Daoy (cell line): ENCODE data around the gene DCN. TPM values are rescaled to one million over a fixed set of nuclear protein-coding genes. Genes with fewer than 3 reads are reported as not detected.
A peak's percentile ranks its signal among the peaks of the same experiment; 100 is the strongest.

Source experiments
- DNase-seq: peaks from one replicate; pipeline ENCODE4 v3.0.0-alpha.2; 2015; ENCODE audit warnings: low read depth
- total RNA-seq: library from RNA; depleted of rRNA; stranded (reverse); fragments of >200 nt; shearing (Covaris generic); gene quantifications from 2 replicates; pipeline ENCODE4 v1.2.3, GENCODE V29; 2014

DCN gene
- total RNA-seq, 1 experiment from 2014 or later = 0.06 TPM

GRCh38 chr12:91186156-91186555 lies 3.5 kb upstream of the DCN start:
- no peak for DNase-seq

- no peak for DNase-seq
These were observed 2.8 kb upstream of the DCN start for GRCh38 chr12:91185421-91185820.

DNA sequence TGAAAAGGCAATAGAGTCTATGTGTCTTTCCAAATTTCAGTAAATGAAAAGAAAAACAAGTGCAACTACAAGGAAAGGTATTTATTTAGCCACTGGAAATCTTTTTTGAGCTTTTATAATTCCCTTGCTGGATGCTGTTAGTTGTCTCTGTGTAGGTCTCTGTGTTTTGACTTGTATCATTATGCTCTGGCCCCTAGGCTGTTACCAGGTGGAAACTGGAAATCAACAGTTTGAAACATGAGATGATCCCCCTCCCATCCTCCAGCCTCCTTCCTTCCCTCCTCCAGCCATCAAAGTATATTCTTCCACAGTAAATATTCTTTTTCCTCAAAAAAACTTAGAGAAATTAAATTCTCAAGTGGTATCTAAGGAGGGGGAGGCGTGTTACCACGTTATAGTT lies 934 bp upstream of the DCN start:
- DNase-seq = no peak

- DNase-seq = no peak
These were observed 1.8 kb downstream of the DCN start for GRCh38 chr12:91180582-91181395.

GRCh38 chr12:91179966-91180561 lies 2.6 kb downstream of the DCN start:
- no peak for DNase-seq

GRCh38 chr12:91179315-91179714 lies 3.3 kb downstream of the DCN start:
- DNase-seq = no peak

GRCh38 chr12:91178781-91179180 lies 3.8 kb downstream of the DCN start:
- DNase-seq = no peak

DNA sequence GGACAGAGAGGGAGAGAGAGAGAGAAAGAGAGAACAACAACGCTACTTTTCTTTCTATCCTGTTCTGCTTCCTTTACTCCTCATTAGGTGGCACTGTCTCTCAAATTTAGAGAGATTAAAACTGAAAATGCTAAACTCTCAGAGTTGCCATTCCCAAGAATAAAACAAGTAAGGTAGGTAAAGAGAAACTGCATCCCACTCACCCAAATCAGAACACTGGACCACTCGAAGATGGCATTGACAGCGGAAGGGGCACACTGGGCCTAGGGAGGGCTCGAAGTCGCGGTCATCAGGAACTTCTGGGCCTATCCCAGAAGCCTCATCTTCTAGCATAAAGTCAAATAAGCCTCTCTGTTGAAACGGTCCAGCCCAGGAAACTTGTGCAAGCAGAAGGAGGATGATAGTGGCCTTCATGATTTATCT lies 4.5 kb downstream of the DCN start:
- DNase-seq = no peak

GRCh38 chr12:91177381-91177780 lies 5.2 kb downstream of the DCN start:
- DNase-seq = no peak

DNA sequence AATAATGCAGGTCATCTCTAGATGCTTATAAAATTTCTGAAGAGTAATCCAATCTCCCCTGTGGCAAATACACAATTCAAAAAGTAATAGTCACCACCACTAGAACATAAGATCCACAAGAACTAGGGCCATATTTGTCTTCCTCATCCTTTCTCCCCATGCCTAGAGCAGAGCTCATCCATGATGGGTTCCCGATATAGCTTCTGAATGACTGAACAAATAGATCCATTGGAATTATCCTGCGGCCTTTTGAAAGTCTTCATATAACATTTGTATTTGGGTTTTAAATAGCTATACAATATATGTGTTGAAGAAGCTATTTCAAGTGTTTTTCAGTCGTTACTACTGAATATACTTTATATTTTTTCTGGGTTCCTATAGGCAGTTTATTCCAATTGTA lies 5.7 kb downstream of the DCN start:
- DNase-seq = no peak

- no peak for DNase-seq
These were observed 6.3 kb downstream of the DCN start for GRCh38 chr12:91176358-91176757.

DNA sequence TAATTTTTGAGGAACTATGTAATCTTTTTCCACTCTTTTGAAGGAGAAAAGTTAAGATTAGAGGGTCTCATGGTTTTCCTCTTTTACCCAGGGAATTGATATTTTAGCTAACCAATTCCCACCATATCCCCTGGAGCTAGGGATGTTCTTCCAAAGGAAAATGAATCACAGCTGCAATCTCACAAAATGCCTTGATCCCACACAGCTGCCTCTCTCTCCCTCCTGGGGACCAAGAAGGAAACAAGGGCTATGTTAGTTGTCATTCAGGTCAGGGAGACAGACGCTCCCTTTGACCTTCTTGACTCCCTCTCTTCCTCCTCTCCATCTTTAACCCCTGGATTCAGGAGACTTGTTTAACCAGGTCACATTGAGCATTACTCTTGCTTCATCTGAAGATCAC lies 9.5 kb downstream of the DCN start:
- DNase-seq = no peak

- no peak for DNase-seq
These were observed 10.5 kb downstream of the DCN start for GRCh38 chr12:91172096-91172495.

- no peak for DNase-seq
These were observed 11.1 kb downstream of the DCN start for GRCh38 chr12:91171476-91171875.

GRCh38 chr12:91163116-91163515 lies 19.5 kb downstream of the DCN start:
- DNase-seq = no peak

DNA sequence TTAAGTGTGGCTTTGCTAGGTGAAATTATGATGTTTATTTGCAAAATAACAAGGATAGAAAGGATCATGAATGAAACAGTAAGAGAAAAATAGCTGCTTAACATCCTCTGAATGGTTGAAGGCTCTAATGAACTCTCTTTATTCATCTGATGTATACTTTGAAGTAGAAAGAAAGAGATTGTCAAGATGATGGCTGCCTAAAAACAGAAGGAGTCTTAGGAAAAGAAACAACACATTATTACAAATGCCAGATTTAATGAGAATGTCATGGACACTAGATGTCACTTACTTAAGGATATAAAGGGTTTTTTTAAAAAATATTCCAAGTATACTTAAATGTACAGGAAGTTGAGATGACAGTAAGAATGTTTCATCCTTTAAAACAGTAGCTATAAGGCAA lies 21.6 kb downstream of the DCN start:
- DNase-seq = no peak

DNA sequence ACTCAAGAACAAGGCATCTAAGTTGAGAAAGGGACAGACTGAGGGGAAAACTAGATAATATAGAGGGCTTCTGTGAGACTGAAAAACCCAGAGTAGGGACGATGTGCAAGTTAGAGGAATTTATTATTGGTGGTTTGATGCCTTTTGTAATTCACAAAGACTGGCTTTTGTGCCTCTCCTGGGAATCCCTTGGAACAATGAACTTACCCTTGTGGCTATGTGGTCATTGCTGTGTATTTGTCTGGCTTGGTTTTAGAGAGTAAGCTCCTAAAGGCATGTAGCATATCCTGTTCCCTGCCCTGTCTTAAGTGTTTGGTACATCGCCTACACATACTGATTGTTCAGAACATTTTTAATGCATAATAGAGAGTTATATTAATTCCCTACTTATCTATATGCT lies 26.6 kb downstream of the DCN start:
- no peak for DNase-seq

GRCh38 chr12:91154131-91154530 lies 28.5 kb downstream of the DCN start:
- DNase-seq = no peak

- DNase-seq = no peak
These were observed 38.6 kb downstream of the DCN start for GRCh38 chr12:91144053-91144452.

DNA sequence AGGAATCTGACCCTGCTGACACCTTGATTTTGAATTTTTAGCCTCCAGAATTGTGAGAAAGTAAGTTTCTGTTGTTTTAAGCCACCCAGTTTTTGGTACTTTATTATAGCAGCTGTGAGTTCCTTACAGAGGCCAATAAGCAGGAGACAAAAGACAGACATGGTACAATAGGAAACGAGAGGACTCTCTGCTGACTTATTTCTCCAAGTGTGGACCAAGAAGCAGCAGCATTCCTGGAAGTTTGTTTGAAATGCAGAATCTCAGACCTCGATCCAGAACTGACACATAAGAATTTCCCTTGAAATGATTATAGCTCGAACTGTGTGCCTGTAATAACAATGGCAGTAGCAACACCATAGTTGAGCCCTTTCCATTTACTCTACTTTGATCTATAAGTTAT lies 39.4 kb downstream of the DCN start:
- DNase-seq = no peak

- DNase-seq = no peak
These were observed 40.4 kb downstream of the DCN start for GRCh38 chr12:91142221-91142631.

- peak; percentile 37 for DNase-seq
These were observed 42.3 kb downstream of the DCN start for GRCh38 chr12:91140026-91140931.

DNA sequence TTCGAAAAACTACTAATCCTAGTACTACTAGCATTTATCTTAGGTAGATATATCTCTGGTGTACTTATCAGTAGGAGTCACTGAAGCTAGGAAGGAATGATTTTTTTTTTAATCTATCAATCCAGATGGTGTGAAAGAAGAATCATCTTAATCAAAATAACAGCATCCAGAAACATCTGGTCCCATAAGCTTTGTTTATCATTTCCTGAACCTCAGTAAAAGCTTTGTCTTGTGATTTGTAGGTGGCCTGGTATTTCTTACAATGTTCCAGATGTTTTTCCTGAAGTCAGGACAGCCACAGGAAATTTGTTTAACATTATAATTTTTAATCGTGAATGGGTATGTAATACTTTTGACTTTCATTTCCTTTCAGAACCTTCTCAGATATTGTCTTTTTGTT lies 43.3 kb downstream of the DCN start:
- DNase-seq = no peak
